SK-N-SH treated with all-trans-retinoic acid at 6 μM for 48 hours (cell line): ENCODE data around the gene SNTA1.

Experiments used
- BACH2 ChIP-seq: fragments of 250-450 bp; sonication (Bioruptor Pico); IDR thresholded peaks from 2 replicates; pipeline ENCODE4 v1.9.0; 2021; ENCODE audit warnings: mild to moderate bottlenecking, borderline replicate concordance
- CREB5 ChIP-seq: fragments of 250-450 bp; sonication (Bioruptor Pico); IDR thresholded peaks from 2 replicates; pipeline ENCODE4 v1.5.1; 2020; ENCODE audit warnings: low read depth, mild to moderate bottlenecking, moderate library complexity
- GLIS3 ChIP-seq: fragments of 250-450 bp; sonication (Bioruptor Pico); IDR thresholded peaks from 2 replicates; pipeline ENCODE4 v1.5.0; 2020; ENCODE audit warnings: mild to moderate bottlenecking, moderate library complexity
- PATZ1 ChIP-seq: fragments of 250-450 bp; sonication (Bioruptor Pico); IDR thresholded peaks from 2 replicates; pipeline ENCODE4 v1.8.0; 2020; ENCODE audit warnings: mild to moderate bottlenecking, moderate library complexity, borderline replicate concordance
- PPARA ChIP-seq: fragments of 250-450 bp; sonication (Bioruptor Pico); IDR thresholded peaks from 2 replicates; pipeline ENCODE4 v1.5.0; 2020; ENCODE audit warnings: mild to moderate bottlenecking, borderline replicate concordance
- RARB ChIP-seq: fragments of 250-450 bp; sonication (Bioruptor Pico); IDR thresholded peaks from 2 replicates; pipeline ENCODE4 v1.8.0; 2021; ENCODE audit warnings: mild to moderate bottlenecking, moderate library complexity
- SNAI2 ChIP-seq: fragments of 250-450 bp; sonication (Bioruptor Pico); IDR thresholded peaks from 2 replicates; pipeline ENCODE4 v1.5.0; 2020; ENCODE audit warnings: mild to moderate bottlenecking, moderate library complexity
- TCF4 ChIP-seq: fragments of 250-450 bp; sonication (Bioruptor Pico); IDR thresholded peaks from 2 replicates; pipeline ENCODE4 v1.8.0; 2021; ENCODE audit warnings: mild to moderate bottlenecking, moderate library complexity, borderline replicate concordance
- ZFP3 ChIP-seq: fragments of 250-450 bp; sonication (Bioruptor Pico); IDR thresholded peaks from 2 replicates; pipeline ENCODE4 v1.5.0; 2020; ENCODE audit warnings: mild to moderate bottlenecking, moderate library complexity
- ZFP30 ChIP-seq: fragments of 450-650 bp; formaldehyde crosslinking; IDR thresholded peaks from 2 replicates; pipeline ENCODE4 v1.5.0; 2022; ENCODE audit warnings: mild to moderate bottlenecking, moderate library complexity
- ZNF70 ChIP-seq: fragments of 450-650 bp; formaldehyde crosslinking; IDR thresholded peaks from 2 replicates; pipeline ENCODE4 v1.5.0; 2020; ENCODE audit warnings: mild to moderate bottlenecking, moderate library complexity

GRCh38 chr20:33394718-33395117 is 48.8 kb downstream of the SNTA1 start:
- no peak for TF ChIP-seq TCF4 (CRISPR knock-in tag)
- no peak for TF ChIP-seq PATZ1 (CRISPR knock-in tag)
- no peak for TF ChIP-seq ZNF70 (CRISPR knock-in tag)
- TF ChIP-seq PPARA (CRISPR knock-in tag): no peak
- TF ChIP-seq GLIS3 (CRISPR knock-in tag): no peak
- TF ChIP-seq SNAI2 (CRISPR knock-in tag): no peak
- no peak for TF ChIP-seq ZFP30
- TF ChIP-seq RARB (CRISPR knock-in tag): no peak
- TF ChIP-seq BACH2: no peak
- no peak for TF ChIP-seq ZFP3 (CRISPR knock-in tag)
- TF ChIP-seq CREB5 (CRISPR knock-in tag): no peak
